Measurements from ENCODE around the gene A2M. TPM values are rescaled to one million over a fixed set of nuclear protein-coding genes. Genes with fewer than 3 reads are reported as not detected.

The A2M gene
- total RNA-seq, 1 experiment from 2014 or later = 1.2 TPM

GRCh38 chr12:9087087-9087835, 28.5 kb downstream of the A2M start:
- no peak overlapping the region for H3K18ac ChIP-seq (ENCODE audit: insufficient read length, low read depth, low read length)
- TF ChIP-seq, protein P1, sequence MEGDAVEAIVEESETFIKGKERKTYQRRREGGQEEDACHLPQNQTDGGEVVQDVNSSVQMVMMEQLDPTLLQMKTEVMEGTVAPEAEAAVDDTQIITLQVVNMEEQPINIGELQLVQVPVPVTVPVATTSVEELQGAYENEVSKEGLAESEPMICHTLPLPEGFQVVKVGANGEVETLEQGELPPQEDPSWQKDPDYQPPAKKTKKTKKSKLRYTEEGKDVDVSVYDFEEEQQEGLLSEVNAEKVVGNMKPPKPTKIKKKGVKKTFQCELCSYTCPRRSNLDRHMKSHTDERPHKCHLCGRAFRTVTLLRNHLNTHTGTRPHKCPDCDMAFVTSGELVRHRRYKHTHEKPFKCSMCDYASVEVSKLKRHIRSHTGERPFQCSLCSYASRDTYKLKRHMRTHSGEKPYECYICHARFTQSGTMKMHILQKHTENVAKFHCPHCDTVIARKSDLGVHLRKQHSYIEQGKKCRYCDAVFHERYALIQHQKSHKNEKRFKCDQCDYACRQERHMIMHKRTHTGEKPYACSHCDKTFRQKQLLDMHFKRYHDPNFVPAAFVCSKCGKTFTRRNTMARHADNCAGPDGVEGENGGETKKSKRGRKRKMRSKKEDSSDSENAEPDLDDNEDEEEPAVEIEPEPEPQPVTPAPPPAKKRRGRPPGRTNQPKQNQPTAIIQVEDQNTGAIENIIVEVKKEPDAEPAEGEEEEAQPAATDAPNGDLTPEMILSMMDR (conservative IDR thresholded peaks at IDR 0.05) = no peak
- no peak overlapping the region for H2BK5ac ChIP-seq (ENCODE audit: insufficient read length, low read length)
- H2BK120ac ChIP-seq (ENCODE audit: low read depth, low read length, poor library complexity, severe bottlenecking) = no peak overlapping the region
- H3K27me3 ChIP-seq (ENCODE audit: insufficient read depth, low read length) = no peaks in the 10 kb centered on the region
- H3K9me3 Mint-ChIP-seq = peaks cover 17 to 18% of the 10 kb centered on the region in 2 experiments
- H3K4me3 Mint-ChIP-seq = no peak overlapping the region
- H4K91ac ChIP-seq (ENCODE audit: insufficient read length, low read depth, low read length) = no peak overlapping the region
- no peak overlapping the region for H3K27ac Mint-ChIP-seq
- H4K8ac ChIP-seq (replicated peaks; ENCODE audit: insufficient read length, low read depth, low read length) = no peak overlapping the region
- no peak overlapping the region for H3K14ac ChIP-seq (ENCODE audit: insufficient read depth, low read length)
- no peaks in the 10 kb centered on the region for H3K79me2 ChIP-seq (ENCODE audit: insufficient read depth, low read length)
- H3K36me3 Mint-ChIP-seq (ENCODE audit: insufficient read depth in 1 of 3, low read depth in 3 of 3) = peaks cover 6 to 13% (median 10%) of the 10 kb centered on the region in 3 experiments; a peak in 6 of 7 replicates
- no peak overlapping the region for H4K5ac ChIP-seq (ENCODE audit: insufficient read length, low read depth, low read length)
- H3K4ac ChIP-seq (ENCODE audit: low read depth, low read length) = no peak overlapping the region
- no peaks in the 10 kb centered on the region for H3K4me1 ChIP-seq (ENCODE audit: insufficient read depth, low read length)
- no peaks in the 10 kb centered on the region for H4K20me1 ChIP-seq (ENCODE audit: control insufficient read depth, insufficient read depth, insufficient read length)
- no peak overlapping the region for H3K27ac ChIP-seq (ENCODE audit: insufficient read length, low read depth, low read length)
- H3K9me3 ChIP-seq (ENCODE audit: control insufficient read depth, low read depth, low read length) = no peaks in the 10 kb centered on the region
- no peak overlapping the region for H3K9ac ChIP-seq (ENCODE audit: extremely low read depth, insufficient read length, low read length)
- no peaks in the 10 kb centered on the region; the same call in none of the 2 replicates for H3K27me3 Mint-ChIP-seq (ENCODE audit: low read depth)
- H2BK15ac ChIP-seq (ENCODE audit: low read depth, low read length) = no peak overlapping the region
- no peaks in the 10 kb centered on the region for H3K23me2 ChIP-seq (ENCODE audit: insufficient read length, low read depth, low read length, poor library complexity, severe bottlenecking)
- no peak overlapping the region for H2BK20ac ChIP-seq (ENCODE audit: low read depth, low read length, poor library complexity, severe bottlenecking)
- no peak overlapping the region for H2AFZ ChIP-seq (ENCODE audit: low read length)
- H3K79me1 ChIP-seq (ENCODE audit: insufficient read depth, low read depth, low read length, poor library complexity, severe bottlenecking) = no peaks in the 10 kb centered on the region
- H3K4me2 ChIP-seq (ENCODE audit: insufficient read depth, insufficient read length, low read length) = no peak overlapping the region
- no peak overlapping the region for H3K56ac ChIP-seq (ENCODE audit: insufficient read length, low read depth, low read length)
- H2AK5ac ChIP-seq (ENCODE audit: insufficient read length, low read length) = no peak overlapping the region
- no peak overlapping the region for H3T11ph ChIP-seq (ENCODE audit: low read length)
- H2BK12ac ChIP-seq (ENCODE audit: insufficient read length, low read depth, low read length) = no peak overlapping the region
- DNase-seq = no peak
- no peak overlapping the region for H3K23ac ChIP-seq (ENCODE audit: insufficient read length, low read depth, low read length)
- peaks cover 3 to 4% of the 10 kb centered on the region in 2 experiments; a peak in 1 of 4 replicates for H3K4me1 Mint-ChIP-seq

Measured in H9 (cell line).